H1 (cell line): ENCODE data around the gene EIF2AK2. TPM values are rescaled to one million over a fixed set of nuclear protein-coding genes. Genes with fewer than 3 reads are reported as not detected.

Experiments used
- CTCF ChIA-PET: fragments of 300-600 bp; sonication (Branson Sonifier 250); formaldehyde crosslinking; loops from one replicate; lab custom pipeline; 2021; ENCODE audit not compliant: partially characterized antibody; lab: Charles Lee
- POLR2A ChIA-PET: fragments of 300-600 bp; sonication (Branson Sonifier 250); formaldehyde crosslinking; loops from one replicate; lab custom pipeline; 2021; ENCODE audit warnings: inconsistent platforms; ENCODE audit not compliant: partially characterized antibody; lab: Charles Lee
- DNase-seq, 2 experiments: peaks; one replicate each; pipeline versions ENCODE4 v3.0.0 to v3.0.0-alpha.2; 2010 to 2022; ENCODE audit warnings: low spot score in 2 of 2, low read depth in 1 of 2, mixed read lengths in 1 of 2
- FAIRE-seq: peaks from 2 replicates; lab custom pipeline; 2011; peaks lifted over from hg19 to GRCh38; lab: Jason Lieb, UNC
- H2AFZ ChIP-seq: 2 replicates; pipeline ENCODE4 v1.8.1; 2012; ENCODE audit warnings: low read length, inconsistent platforms
- H2AK5ac ChIP-seq: 2 replicates; pipeline ENCODE4 v1.6.1; 2013; ENCODE audit warnings: low read depth, low read length
- H2BK120ac ChIP-seq: replicated peaks from 2 replicates; pipeline ENCODE3; 2013; ENCODE audit warnings: low read depth, low read length, inconsistent platforms
- H2BK12ac ChIP-seq: 2 replicates; pipeline ENCODE4 v1.6.1; 2013; ENCODE audit warnings: low read depth, low read length
- H2BK15ac ChIP-seq: 2 replicates; pipeline ENCODE4 v1.6.1; 2013; ENCODE audit warnings: low read length
- H2BK20ac ChIP-seq: 2 replicates; pipeline ENCODE4 v1.6.1; 2013; ENCODE audit warnings: low read length
- H2BK5ac ChIP-seq: 2 replicates; pipeline ENCODE4 v1.6.1; 2013; ENCODE audit warnings: low read depth, low read length
- H3K14ac ChIP-seq: 2 replicates; pipeline ENCODE4 v1.6.1; 2013; ENCODE audit warnings: inconsistent platforms; ENCODE audit not compliant: insufficient read length
- H3K18ac ChIP-seq: 2 replicates; pipeline ENCODE4 v1.6.1; 2013; ENCODE audit warnings: low read length; ENCODE audit errors: extremely low read depth
- H3K23ac ChIP-seq: 2 replicates; pipeline ENCODE4 v1.6.1; 2013; ENCODE audit warnings: inconsistent platforms; ENCODE audit not compliant: insufficient read length
- H3K23me2 ChIP-seq: 2 replicates; pipeline ENCODE4 v1.6.1; 2013; ENCODE audit warnings: low read depth, low read length
- H3K27ac ChIP-seq: 2 replicates; pipeline ENCODE4 v1.6.1; 2011; ENCODE audit warnings: low read depth, low read length, inconsistent platforms
- H3K27me3 ChIP-seq, 4 experiments: replicated peaks in 1 of 4; 1 replicate in 1 of 4; 2 replicates in 3 of 4; pipeline versions ENCODE4 v1.6.1 to v1.8.1; 2011 to 2013; ENCODE audit warnings: low read length in 3 of 4, mild to moderate bottlenecking in 3 of 4, inconsistent platforms in 2 of 4, mixed read lengths in 2 of 4, moderate library complexity in 1 of 4; ENCODE audit not compliant: control insufficient read depth in 3 of 4, insufficient read depth in 3 of 4; ENCODE audit errors: extremely low read depth in 1 of 4
- H3K36me3 ChIP-seq, 4 experiments: 2 replicates each; pipeline versions ENCODE4 v1.6.1 to v1.8.1; 2011 to 2013; ENCODE audit warnings: mild to moderate bottlenecking in 4 of 4, low read length in 3 of 4, moderate library complexity in 2 of 4, control low read depth in 1 of 4, inconsistent platforms in 1 of 4; ENCODE audit not compliant: insufficient read depth in 4 of 4, control insufficient read depth in 2 of 4
- H3K4ac ChIP-seq: replicated peaks from 2 replicates; pipeline ENCODE3; 2013; ENCODE audit warnings: low read length, low read depth, mixed read lengths, inconsistent platforms; ENCODE audit not compliant: insufficient read length
- H3K4me1 ChIP-seq, 4 experiments: replicated peaks in 1 of 4; 1 replicate in 1 of 4; 2 replicates in 3 of 4; pipeline versions ENCODE4 v1.6.1 to v1.8.1; 2011 to 2013; ENCODE audit warnings: low read length in 3 of 4, inconsistent platforms in 2 of 4, mixed read lengths in 1 of 4; ENCODE audit not compliant: insufficient read depth in 4 of 4, control insufficient read depth in 3 of 4
- H3K4me2 ChIP-seq, 2 experiments: 2 replicates each; pipeline versions ENCODE4 v1.6.1 to v1.8.1; 2011 to 2013; ENCODE audit warnings: low read depth in 2 of 2, low read length in 2 of 2, control low read depth in 1 of 2, inconsistent platforms in 1 of 2, mild to moderate bottlenecking in 1 of 2; ENCODE audit not compliant: insufficient read depth in 1 of 2
- H3K4me3 ChIP-seq, 4 experiments: fragments of 200-600, 300-600 bp in 1 of 4; sonication (generic), shearing (Covaris generic), sonication (Bioruptor Twin) in 1 of 4; 2 replicates each; pipeline versions ENCODE4 v1.5.1 to v1.8.1; 2011 to 2016; ENCODE audit warnings: low read length in 4 of 4, low read depth in 3 of 4, control low read depth in 2 of 4, inconsistent platforms in 2 of 4, mild to moderate bottlenecking in 2 of 4, mixed read lengths in 1 of 4, moderate library complexity in 1 of 4; ENCODE audit not compliant: insufficient read depth in 2 of 4; ENCODE audit errors: extremely low read depth in 1 of 4
- H3K56ac ChIP-seq: replicated peaks from 2 replicates; pipeline ENCODE3; 2013; ENCODE audit warnings: low read depth, mild to moderate bottlenecking, mixed read lengths, low read length, inconsistent platforms; ENCODE audit not compliant: insufficient read length
- H3K79me1 ChIP-seq: 2 replicates; pipeline ENCODE4 v1.6.1; 2013; ENCODE audit warnings: low read depth, low read length, control low read depth
- H3K79me2 ChIP-seq, 2 experiments: 2 replicates each; pipeline versions ENCODE4 v1.6.1 to v1.8.1; 2012 to 2013; ENCODE audit warnings: low read length in 2 of 2, mild to moderate bottlenecking in 2 of 2, inconsistent platforms in 1 of 2; ENCODE audit not compliant: insufficient read depth in 2 of 2, control insufficient read depth in 1 of 2
- H3K9ac ChIP-seq, 4 experiments: replicated peaks in 1 of 4; 1 replicate in 1 of 4; 2 replicates in 3 of 4; pipeline versions ENCODE4 v1.6.1 to v1.8.1; 2011 to 2013; ENCODE audit warnings: low read depth in 3 of 4, low read length in 3 of 4, control low read depth in 2 of 4, mild to moderate bottlenecking in 2 of 4, moderate library complexity in 2 of 4, inconsistent platforms in 1 of 4; ENCODE audit errors: extremely low read depth in 1 of 4
- H3K9me3 ChIP-seq, 2 experiments: 2 replicates each; pipeline versions ENCODE4 v1.6.1 to v1.8.1; 2012 to 2013; ENCODE audit warnings: mild to moderate bottlenecking in 2 of 2, moderate library complexity in 2 of 2, control low read depth in 1 of 2, inconsistent platforms in 1 of 2, low read depth in 1 of 2, low read length in 1 of 2, mixed read lengths in 1 of 2; ENCODE audit not compliant: insufficient read depth in 2 of 2
- H4K20me1 ChIP-seq, 2 experiments: replicated peaks in 1 of 2; 2 replicates each; pipeline versions ENCODE3 to v1.8.1; 2011 to 2013; ENCODE audit warnings: inconsistent platforms in 2 of 2, low read length in 2 of 2, mild to moderate bottlenecking in 1 of 2; ENCODE audit not compliant: insufficient read depth in 2 of 2, control insufficient read depth in 1 of 2
- H4K5ac ChIP-seq: 2 replicates; pipeline ENCODE4 v1.6.1; 2013; ENCODE audit warnings: low read length, low read depth, mixed read lengths, inconsistent platforms; ENCODE audit not compliant: insufficient read length
- H4K8ac ChIP-seq: 2 replicates; pipeline ENCODE4 v1.8.0; 2013; ENCODE audit warnings: mild to moderate bottlenecking, moderate library complexity, low read length, inconsistent platforms; ENCODE audit not compliant: insufficient read depth; ENCODE audit errors: extremely low read depth
- H4K91ac ChIP-seq: replicated peaks from 2 replicates; pipeline ENCODE3; 2013; ENCODE audit warnings: low read length, mixed read lengths, inconsistent platforms; ENCODE audit not compliant: insufficient read length
- CHD2 ChIP-seq: IDR thresholded peaks from 2 replicates; pipeline ENCODE4 v1.6.1; 2012; ENCODE audit warnings: low read length, improper control_type of control experiment
- PHF8 ChIP-seq: fragments of 200-600 bp; sonication (generic); conservative IDR thresholded peaks from 2 replicates; pipeline ENCODE4 v1.7.1; 2012; ENCODE audit warnings: low read depth, mild to moderate bottlenecking, inconsistent platforms, low read length, moderate library complexity
- POLR2AphosphoS5 ChIP-seq: IDR thresholded peaks from 2 replicates; pipeline ENCODE4 v1.6.1; 2011; ENCODE audit warnings: low read depth, low read length
- SP4 ChIP-seq: IDR thresholded peaks from 2 replicates; pipeline ENCODE4 v1.6.1; 2012; ENCODE audit warnings: low read length, inconsistent platforms
- TAF1 ChIP-seq: IDR thresholded peaks from 2 replicates; pipeline ENCODE4 v1.6.1; 2011; ENCODE audit warnings: mild to moderate bottlenecking, low read depth, low read length
- WGBS, 2 experiments: shearing (Covaris generic) in 1 of 2; methylation state at CpG; one replicate each; pipeline versions ENCODE4 v1.1.6 to v1.1.7; 2013 to 2015; ENCODE audit warnings: low lambda C conversion rate in 2 of 2, mixed read lengths in 2 of 2, inconsistent platforms in 1 of 2, low coverage in 1 of 2, missing lambda C conversion rate in 1 of 2; ENCODE audit not compliant: insufficient replicate concordance in 2 of 2, insufficient coverage in 1 of 2, insufficient read length in 1 of 2; ENCODE audit errors: extremely low coverage in 1 of 2, missing lambda C conversion rate in 1 of 2; 5-methylcytosine and 5-hydroxymethylcytosine counted together
- polyA plus RNA-seq, 7 experiments: library from polyadenylated mRNA; depleted of rRNA in 3 of 7; stranded (reverse) in 5 of 7; unstranded in 2 of 7; fragments of >200 nt in 5 of 7; fragments of 200-250 nt in 2 of 7; gene quantifications; 1 replicate in 5 of 7; 2 replicates in 1 of 7; 4 replicates in 1 of 7; pipeline versions ENCODE4 v1.2.1 to v1.2.3, GENCODE V29; 2011 to 2013; ENCODE audit warnings: missing spikeins in 2 of 7, mixed read lengths in 2 of 7
- total RNA-seq: library from RNA; stranded (reverse); fragmentation: NEBNext Ultra II Directional; extraction: Animal tissue kit (Norgen Biotek cat#: 25700); gene quantifications from 2 replicates; pipeline ENCODE4 v1.2.1, GENCODE V29; 2021
- TF ChIP-seq, protein P1 (sequence below): IDR thresholded peaks from 2 replicates; pipeline ENCODE4 v1.6.1; 2012; ENCODE audit warnings: low read length, inconsistent platforms

The EIF2AK2 gene
- total and polyA plus RNA-seq, 2 of the 8 experiments (the other 6 are each of a cell fraction or from before 2014, with no cell fraction given): 13.1 to 46.9 TPM

DNA sequence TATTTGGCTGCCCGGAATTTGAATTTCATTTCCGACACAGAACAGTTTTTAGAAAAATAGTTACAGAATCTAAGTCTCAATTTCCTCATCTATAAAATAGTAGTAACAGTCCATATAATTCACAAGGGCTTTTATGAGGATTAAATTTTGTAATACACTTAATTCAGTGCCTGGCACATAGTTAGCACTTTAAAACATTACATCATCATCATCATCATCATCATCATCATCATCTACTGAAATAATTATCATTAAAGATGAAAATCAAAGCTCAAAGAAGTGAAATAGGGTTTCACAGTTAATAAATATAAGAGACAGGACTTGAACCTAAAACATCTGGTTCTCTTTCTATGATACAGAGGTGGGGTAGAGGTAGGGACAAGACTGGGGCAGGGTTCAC is 85.8 kb downstream of the EIF2AK2 start:
- Histone ChIP-seq H3K9ac (no peak overlapping the region), H3K36me3 (peaks cover 0 to 20% (median 5%) of the 10 kb centered on the region in 4 experiments; a peak in 2 of 8 replicates), H2BK5ac (no peak overlapping the region), H3K4me2 (no peak overlapping the region), H3K27me3 (no peaks in the 10 kb centered on the region), H3K56ac (no peak overlapping the region), H3K79me2 (no peaks in the 10 kb centered on the region), H3K4me1 (no peaks in the 10 kb centered on the region), H2BK12ac (no peak overlapping the region), H4K5ac (no peak overlapping the region), H2BK15ac (no peak overlapping the region), H3K23me2 (no peaks in the 10 kb centered on the region), H3K79me1 (no peaks in the 10 kb centered on the region), H2AK5ac (no peak overlapping the region), H3K4ac (no peak overlapping the region), H3K14ac (no peak overlapping the region), H2BK120ac (no peak overlapping the region), H3K18ac (no peak overlapping the region), H4K8ac (no peak overlapping the region), H3K9me3 (no peaks in the 10 kb centered on the region), H3K4me3 (no peak overlapping the region), H3K27ac (no peak overlapping the region), H3K23ac (no peak overlapping the region), H2BK20ac (no peak overlapping the region), H4K91ac (no peak overlapping the region), H2AFZ (no peak overlapping the region), H4K20me1 (no peaks in the 10 kb centered on the region)
- TF ChIP-seq SP4 (no peak), CHD2 (no peak), TAF1 (no peak), POLR2AphosphoS5 (no peak), PHF8 (no peak)
- TF ChIP-seq, protein P1, sequence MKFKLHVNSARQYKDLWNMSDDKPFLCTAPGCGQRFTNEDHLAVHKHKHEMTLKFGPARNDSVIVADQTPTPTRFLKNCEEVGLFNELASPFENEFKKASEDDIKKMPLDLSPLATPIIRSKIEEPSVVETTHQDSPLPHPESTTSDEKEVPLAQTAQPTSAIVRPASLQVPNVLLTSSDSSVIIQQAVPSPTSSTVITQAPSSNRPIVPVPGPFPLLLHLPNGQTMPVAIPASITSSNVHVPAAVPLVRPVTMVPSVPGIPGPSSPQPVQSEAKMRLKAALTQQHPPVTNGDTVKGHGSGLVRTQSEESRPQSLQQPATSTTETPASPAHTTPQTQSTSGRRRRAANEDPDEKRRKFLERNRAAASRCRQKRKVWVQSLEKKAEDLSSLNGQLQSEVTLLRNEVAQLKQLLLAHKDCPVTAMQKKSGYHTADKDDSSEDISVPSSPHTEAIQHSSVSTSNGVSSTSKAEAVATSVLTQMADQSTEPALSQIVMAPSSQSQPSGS: no peak
- 95% methylated on average over 2 of the region's 2 CpGs; no CpG with 5 or more reads in 1 of the 2 experiments for WGBS, 2 experiments
- POLR2A ChIA-PET: no interaction called here
- DNase-seq (no peak), FAIRE-seq (no peak)
- CTCF ChIA-PET: interaction anchor here (1.1 kb wide), 1 partner anchor 251 kb away, joined by 3 read pairs; no protein-coding TSS in a partner anchor
